ENCODE data around the gene ADPRH. TPM values are rescaled to one million over a fixed set of nuclear protein-coding genes. Genes with fewer than 3 reads are reported as not detected.
A peak's percentile ranks its signal among the peaks of the same experiment; 100 is the strongest.

ADPRH gene
- polyA plus RNA-seq, 5 donors: 9.4 to 13.8 (median 11.6) TPM

DNA sequence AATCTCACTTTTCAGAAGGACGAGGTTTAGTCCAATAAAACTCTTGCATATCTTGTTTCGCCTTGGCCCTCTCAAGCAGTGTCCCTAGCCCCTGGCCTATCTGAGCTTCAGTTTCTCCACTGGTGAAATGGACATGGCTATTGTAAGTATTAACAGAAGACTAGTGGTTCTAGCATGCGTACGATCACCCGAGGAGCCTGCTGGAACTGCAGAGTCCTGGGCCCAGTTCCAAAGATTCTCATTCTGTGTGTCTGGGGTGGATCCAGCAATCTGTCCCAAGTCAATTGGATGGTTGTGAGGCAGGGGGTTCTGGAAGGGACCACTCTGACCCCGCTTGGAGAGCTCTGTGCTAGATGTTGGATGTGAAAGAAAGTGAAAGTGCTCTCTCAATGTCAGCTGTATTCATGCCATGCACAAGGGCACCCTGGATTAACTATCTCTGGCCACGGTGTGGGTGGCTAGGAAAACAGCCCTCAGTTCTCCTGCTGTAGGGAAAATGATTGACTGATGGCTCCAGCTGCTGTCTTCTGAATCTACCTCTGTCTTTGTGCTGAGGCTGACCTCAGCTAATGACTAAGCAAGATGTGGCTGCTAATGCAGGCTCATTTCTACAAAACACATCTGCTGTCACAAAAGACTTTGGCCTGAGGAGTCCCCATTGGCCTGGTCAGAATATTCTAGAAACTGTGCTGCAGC lies 16.5 kb downstream of the ADPRH start:
- no peak for DNase-seq

DNA sequence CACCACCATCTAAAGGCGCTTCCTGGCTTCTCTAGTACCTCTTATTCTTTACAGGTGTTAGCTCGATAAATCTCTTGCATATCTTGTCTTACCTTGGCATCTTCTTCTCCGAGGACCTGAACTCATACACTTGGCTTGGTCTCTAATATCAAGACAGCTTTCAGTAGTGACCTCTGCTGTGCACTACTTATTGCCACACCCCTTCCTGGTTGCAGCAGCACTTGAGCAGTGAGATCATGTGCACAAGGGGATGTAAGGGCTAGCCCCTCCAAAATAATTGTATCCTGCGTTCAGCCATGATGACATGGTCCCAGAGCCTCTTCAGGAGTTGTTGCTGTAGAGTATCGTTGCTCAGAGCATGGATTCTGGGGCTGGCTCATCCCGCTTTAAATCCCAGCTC lies 17.1 kb downstream of the ADPRH start:
- DNase-seq: no peak

DNA sequence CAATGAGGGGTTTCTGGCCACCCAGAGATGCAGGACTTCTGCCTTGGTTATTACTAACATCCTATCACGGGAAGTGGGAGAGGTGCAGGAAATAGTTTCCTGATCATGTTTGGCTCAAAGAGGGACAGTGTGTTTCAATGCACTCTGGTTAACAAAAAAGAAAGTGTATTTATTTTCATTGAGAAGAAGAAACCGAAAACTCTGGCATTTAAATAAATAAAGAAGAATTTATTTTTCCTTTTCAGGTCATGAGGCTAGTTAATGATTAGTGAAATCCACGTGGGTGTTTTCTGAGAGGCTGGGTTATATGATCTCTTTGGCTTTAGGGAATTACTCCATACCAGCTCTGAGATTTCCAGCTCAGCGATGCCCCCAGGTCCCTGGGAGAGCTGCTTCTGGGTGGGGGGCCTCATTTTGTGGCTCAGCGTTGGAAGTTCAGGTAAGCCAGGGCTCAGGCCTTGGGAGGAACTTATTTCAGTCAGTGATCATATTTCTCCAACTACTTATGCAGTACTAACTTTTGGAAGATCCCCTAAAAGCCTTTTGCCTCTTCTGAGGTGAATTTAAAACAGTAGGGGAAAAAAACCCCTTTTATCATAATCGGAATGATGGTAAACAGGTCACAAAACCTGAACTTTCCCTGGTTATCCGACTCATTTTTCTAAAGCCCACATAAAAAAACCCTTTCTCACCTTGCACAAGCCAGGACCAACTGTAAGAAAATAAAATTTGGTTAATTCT lies 18.4 kb downstream of the ADPRH start, which contains the start of gene PLA1A:
Gene PLA1A (plus strand): TSS at position 338 of the 741 bp plus-strand sequence. CDS start 29 bp downstream, at position 367.
- peak in 1 of 2 donors; percentile 7 for DNase-seq

DNA sequence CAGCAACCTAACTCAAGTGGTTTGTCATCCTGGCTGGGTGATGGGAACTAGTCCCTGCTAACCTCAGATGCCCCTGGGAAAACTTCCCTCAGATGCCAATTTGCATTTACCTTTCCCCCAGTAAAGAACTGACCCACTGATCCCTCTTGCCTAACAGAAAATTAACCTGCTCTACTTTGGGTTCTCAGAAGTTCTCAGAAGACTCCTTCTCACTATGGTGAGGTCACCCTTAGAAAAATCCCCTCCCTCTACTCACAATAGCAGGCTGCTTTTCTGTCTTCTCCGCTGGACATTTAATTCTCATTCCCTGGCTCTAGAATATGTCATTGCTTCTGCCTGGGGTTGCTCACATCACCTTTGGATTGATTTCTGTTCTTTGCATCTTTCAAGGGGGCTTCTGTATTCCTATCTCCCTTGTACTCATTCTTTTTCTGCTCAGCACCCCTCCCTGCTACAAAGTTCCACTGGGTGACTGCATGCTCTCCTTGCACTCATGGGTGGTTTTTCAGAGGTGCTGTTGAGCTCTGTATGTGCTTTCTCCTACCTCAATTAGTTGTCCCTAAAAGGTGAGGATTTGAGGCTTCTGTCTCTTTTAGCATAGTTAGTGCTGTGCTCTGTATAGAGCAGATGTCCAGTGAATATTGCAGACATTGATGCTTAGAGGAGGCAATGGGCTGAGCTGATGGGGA lies 19.3 kb downstream of the ADPRH start:
- no peak for DNase-seq

- DNase-seq: no peak
These were observed 20.4 kb downstream of the ADPRH start for GRCh38 chr3:119599558-119600174.

GRCh38 chr3:119600732-119601131 lies 21.4 kb downstream of the ADPRH start:
- no peak for DNase-seq

DNA sequence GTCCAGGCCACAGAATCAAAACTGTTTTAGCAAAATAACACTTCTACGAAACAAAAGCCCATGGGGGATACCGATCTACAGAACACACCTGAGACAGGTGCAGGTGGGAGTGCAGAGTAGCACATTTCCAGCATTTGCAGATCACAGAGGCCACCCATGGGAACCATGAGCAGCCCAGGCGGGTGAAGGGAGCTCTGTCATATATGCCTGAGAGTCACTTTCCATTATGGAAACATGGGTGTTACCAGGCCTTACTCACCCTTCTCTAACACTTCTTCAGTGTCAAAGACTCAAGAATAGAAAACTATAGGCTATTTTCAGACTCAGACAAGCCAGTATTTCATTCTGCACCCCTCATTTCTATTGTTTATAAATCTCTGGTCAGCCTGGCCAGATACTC lies 21.9 kb downstream of the ADPRH start:
- DNase-seq: no peak

GRCh38 chr3:119602676-119603075 lies 23.4 kb downstream of the ADPRH start:
- no peak for DNase-seq

DNA sequence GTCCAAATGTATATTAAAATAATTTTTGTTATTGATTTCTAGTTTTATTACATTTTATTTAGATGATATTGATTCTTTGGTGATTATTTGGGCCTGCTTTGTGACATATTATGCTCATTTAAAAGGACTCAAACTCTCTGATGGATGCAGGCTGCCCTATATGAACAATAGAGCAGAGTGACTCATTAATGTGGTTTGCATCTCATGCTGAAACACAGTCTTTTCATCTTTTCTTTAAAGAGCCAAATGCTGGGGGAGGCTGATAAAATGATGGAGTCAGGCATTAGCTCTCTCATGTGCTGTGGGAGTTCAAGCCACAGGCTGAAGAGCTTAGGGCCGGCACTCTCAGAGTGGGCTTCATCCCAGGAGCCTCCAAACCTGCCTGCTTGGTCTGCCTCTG lies 25.6 kb downstream of the ADPRH start:
- DNase-seq: no peak

DNA sequence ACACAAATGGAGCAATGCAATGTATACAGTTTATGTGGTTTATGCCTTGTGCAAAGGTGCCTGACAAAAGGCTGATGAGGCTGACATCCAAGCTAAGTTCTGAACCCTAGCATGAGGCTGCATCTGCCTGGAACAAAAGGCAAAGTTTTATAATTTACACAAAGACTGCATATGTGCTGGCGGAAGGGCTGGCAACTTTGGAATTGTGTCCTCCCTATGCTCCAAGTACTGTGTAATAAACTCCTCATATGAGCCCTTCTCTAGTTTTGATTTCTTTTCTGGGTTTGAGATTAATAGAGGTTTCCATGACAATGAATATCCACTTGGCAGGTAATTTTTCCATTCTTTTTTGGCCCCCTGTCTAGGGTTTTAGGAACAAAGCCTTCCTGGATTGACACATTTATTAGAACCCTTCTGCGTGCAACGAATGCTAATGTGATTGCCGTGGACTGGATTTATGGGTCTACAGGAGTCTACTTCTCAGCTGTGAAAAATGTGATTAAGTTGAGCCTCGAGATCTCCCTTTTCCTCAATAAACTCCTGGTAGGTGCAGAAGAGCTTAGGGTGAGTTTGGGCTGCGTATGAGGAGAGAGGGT lies 29.2 kb downstream of the ADPRH start:
- no peak for DNase-seq

GRCh38 chr3:119609301-119609700 lies 30.0 kb downstream of the ADPRH start:
- no peak for DNase-seq

- DNase-seq: no peak
These were observed 32.4 kb downstream of the ADPRH start for GRCh38 chr3:119611664-119612063.

GRCh38 chr3:119613201-119613600 lies 33.9 kb downstream of the ADPRH start:
- DNase-seq: no peak

GRCh38 chr3:119613872-119614271 lies 34.6 kb downstream of the ADPRH start:
- no peak for DNase-seq

- no peak for DNase-seq
These were observed 36.8 kb downstream of the ADPRH start for GRCh38 chr3:119616056-119616455.

- DNase-seq: no peak
These were observed 39.8 kb downstream of the ADPRH start for GRCh38 chr3:119619094-119619493.

GRCh38 chr3:119620899-119621298 lies 41.6 kb downstream of the ADPRH start:
- no peak for DNase-seq

GRCh38 chr3:119624002-119624720 lies 44.9 kb downstream of the ADPRH start:
- DNase-seq: no peak

- DNase-seq: no peak
These were observed 46.3 kb downstream of the ADPRH start for GRCh38 chr3:119625451-119626153.

- no peak for DNase-seq
These were observed 46.9 kb downstream of the ADPRH start for GRCh38 chr3:119626196-119626595.

GRCh38 chr3:119627461-119627860 lies 48.2 kb downstream of the ADPRH start:
- no peak for DNase-seq
